RKO (cell line): ENCODE data around the gene ANKRD10.

Source experiments
- DNase-seq: peaks from one replicate; pipeline ENCODE4 v3.0.0-alpha.2; 2016; ENCODE audit warnings: low spot score

Gene ANKRD10

DNA sequence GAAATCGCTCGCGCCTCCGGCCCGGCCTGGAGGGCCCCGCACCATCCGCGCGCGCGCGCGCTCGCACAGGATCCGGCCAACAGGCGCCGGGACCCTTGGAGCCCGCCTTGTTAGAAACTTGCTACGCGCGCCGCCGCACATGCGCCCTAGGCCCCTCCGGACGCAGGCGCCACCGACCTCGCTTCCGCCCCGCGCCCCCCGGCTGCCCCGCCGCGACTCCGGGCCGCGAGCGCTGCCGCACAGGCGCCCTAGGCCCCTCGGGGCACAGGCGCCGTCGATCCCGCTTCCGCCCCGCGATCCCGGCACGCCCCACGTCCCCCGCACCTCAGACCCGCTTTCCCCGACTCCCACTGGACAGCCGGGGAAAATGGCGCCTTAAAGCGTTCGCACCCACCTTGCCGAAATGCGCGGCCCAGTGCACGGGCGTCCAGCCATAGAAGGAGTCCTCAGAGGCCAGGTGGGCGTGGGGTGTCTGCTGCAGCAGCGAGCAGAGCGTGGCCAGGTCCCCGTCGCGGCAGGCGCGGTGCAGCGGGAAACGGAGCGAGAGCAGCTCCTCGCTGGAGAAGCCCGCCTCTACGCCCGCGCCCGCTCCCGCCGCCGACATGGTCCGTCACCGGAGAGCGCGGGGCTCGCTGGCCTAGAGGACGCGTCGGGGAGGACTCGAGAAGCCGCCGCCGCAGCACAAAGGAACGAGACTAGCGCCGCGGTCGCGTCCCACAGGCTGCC is 375 bp downstream of the ANKRD10 start:
- peak; percentile 80 for DNase-seq

DNA sequence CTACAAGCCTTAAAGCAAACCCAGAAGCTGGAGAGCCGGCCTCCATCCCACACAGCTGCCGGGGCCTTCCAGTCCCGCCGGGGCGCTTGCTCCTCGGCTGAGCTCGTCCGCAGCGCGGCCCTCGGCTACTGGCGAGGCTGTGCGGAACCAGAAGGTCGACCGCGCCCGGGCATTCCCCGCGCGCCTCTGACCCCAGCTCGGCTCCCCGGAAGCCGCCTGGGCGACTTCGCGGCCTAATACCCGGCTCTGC is 863 bp downstream of the ANKRD10 start:
- DNase-seq: no peak

DNA sequence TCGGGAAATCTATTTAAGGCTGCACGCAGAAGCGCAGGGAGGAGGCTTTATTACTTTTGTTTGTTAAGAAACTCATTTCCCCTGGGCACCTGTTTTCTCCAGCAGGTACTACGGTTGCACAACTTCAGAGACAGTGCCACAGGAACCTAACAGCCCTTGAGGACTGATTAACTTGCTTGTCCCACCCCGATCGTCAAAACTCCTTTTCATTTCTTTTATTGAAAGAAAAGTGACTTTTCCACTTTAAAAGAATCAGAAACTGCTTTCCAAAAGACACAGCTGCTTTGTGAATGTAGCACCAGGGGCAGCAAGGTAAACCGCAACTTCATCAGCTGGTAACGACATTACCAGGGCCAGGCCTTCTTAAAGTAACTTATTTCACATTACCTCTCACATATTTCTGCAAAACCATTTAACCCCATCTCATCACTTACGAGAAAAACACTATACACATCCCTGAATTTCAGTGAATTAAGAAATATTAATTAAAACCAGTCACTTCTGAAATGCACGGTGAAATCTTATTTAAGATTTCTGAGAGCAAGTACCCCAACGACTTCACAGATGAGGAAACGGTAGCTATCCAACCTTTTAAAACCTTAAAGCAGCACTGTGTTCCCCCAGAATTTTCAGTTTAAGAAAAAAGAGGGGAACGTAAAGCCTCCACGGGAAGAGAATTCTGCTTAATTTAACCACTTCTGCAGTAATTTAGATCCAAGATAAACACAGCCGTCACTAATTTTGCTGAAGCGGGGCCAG is 1.4 kb downstream of the ANKRD10 start:
- no peak for DNase-seq

DNA sequence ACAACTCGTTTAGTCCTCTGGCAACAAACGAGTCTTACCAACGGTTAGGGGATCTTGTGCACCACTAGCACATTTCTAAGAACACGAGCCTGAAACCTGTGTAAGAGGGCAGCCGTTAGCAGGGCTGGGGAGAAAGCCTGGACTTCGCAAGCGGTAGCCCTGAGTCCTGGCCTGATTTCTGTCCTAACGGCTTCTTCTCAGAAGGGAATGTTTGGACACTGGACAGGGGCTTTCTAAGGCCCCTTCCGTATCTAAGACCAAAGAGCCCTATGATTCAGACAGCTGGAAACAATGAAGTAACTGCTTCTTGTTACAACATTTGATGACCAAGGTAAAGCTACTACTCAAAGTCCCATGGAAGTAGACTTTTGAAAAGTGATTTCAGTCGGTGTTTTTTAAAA is 2.2 kb downstream of the ANKRD10 start:
- peak; percentile 78 for DNase-seq

DNA sequence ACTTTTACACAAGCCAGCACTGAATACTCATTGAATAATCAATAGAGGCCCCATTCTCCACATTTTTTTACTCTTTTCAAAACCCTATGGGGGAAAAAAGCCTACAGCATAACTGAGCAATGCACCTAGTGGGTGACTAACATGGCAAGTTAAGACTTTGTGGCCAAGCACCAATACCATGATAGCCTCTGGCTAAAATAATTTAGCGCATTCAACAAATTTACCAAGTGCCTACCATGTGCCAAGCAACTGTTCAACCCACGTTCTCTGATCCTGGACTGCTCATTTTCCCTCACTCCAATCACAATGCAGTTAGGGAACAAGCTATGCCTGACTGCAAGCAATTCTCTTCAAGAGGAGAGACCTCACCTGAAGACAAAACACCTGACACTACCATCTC is 3.0 kb downstream of the ANKRD10 start:
- no peak for DNase-seq

DNA sequence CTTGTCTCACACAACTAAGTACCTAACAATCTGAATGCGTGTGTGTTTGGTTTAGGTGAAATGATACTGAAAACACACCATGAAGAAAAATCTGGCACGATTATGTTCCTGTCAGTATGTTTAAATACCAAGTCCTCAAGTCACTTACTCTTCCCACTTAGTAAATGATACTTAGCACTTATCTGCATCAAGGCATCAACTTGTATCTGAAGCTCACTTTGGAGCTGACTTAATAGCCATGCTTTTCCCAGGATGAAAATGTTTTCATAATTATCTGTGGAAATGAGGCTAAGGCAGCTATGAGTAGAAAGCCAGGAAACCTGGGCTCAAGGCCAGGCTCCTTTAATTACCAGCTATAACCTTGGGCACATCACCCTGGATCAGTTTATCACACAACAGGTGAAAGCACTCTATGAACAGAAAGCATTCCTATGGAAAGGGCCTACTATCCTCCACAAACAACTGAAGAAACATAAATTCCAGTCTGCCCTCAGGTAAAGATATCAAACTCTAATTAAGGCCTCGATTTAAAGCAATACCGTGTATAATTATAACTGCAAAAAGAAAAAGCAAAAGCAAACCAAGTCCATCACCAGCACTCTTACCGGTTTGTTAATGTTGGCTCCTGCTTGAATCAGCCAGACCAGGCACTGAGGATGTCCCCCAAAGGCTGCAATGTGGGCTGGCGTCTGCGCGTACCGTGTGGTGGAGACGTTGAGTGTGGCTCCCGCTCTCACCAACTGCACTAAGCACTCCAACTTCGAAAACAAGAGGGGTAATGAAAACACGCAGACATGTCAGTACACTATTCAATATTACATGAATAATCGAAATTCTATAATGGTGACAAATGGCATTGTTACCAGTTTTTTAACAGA is 4.6 kb downstream of the ANKRD10 start:
- no peak for DNase-seq

DNA sequence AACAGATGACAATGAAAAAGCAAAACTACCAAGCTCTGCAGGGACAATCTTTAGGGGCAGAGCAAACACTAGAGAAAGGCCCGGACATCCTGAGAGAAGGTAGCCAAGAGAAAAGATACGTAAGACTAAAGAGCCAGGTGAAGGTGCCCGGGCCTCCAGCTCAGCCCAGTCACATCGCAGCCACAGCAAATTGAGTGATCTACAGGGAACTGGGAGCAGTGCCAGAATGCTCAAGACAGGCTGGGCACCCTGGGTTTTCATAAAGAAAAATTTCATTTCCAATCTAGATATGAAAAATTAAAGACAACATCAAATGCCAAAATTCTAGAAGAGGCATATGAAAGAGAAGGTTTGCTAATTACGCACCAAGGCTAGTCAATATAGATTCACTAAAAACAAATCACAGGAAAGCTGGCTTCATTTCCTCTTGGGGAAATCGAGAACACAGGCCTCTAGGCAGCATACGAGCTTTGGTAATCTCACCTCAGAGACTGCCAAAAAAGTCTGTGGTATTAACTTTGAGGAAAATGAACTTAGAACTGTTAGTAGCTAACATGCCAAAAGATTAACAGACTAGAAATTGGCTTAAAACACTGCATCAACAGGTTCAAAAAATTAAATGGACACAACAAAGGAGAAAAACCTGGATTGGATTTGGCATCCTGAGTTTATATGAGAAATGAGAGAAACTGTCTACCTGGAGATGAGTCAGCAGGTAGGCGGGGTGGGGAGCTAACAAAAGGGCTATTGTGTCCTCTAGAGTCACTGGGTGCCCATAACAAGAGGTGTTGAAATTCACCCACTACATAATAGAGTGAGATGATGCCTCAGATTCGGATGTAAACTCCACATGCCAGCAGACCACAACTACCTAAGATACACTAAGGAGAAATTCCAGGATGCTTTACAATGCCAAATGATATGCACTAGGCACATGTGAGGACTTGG is 6.6 kb downstream of the ANKRD10 start:
- no peak for DNase-seq

DNA sequence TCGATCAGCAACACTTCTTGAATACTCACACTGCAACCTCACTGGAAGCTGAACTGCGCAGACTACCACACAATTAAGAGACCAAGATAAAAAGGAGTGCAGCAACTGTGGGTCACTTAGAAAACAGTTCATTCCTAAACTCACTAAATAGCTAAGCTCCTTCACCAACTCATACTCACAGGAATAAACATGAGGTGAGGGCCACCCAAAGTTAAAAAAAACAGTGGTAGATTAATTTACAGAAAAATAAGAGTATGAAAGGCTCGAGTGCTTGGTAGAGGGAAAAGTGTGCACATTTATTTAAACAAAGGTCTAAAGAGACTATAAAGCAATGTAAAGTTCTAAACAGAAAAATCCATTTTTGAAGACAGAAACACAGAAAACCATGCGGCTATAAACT is 7.6 kb downstream of the ANKRD10 start:
- no peak for DNase-seq

DNA sequence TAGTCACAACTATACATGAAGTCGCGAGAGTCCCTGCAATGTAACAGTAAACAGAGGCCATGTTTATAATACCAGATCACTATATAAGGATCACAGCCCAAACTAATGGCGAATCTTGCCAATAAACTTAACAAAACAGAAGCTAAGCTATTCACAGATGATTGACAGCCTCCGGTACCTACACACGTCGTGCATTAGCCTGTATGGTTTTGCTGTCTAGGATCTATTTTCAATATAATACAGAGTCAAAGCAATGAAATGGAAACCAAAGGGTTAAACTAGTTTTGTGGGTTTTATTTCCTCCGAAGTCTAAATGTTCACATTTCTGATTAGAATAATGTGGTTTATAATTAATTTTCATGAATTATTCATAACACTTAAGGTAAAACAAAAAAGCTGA is 10.1 kb downstream of the ANKRD10 start:
- no peak for DNase-seq

DNA sequence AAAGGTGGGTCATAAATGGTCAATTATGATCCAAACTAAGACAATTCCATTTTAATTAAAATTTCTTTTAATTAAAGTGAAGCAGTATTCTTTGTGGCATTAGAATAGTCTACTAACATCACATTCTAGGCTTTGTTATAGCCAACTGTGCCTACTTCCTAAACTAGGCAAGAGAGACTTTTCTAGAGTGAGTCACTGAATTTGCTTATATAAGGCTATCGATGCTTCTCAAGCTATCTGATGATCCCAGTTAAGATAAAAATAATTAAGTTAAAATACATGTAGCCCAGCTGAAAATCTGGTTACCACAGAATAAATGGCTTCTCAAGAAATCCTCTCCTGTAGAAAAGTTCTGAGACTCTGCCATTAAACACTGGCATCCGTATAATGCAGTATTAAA is 12.5 kb downstream of the ANKRD10 start:
- DNase-seq: no peak

DNA sequence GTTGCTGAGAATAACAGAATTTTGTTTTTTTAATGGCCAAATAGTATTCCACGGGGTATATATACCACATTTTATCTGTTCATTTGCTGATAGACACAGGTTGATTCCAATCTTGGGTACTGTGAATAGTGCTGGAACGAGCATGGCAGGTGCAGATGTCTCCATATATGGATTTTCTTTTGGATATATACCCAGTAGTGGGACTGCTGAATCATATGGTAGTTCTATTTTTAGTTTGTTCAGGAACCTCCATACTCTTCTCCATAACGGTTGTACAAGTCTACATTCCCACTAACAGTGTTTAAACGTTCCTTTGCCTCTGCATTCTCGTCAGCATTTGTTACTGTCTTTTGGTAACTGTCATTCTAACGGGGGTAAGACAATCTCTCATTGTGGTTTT is 17.3 kb downstream of the ANKRD10 start:
- DNase-seq: no peak

DNA sequence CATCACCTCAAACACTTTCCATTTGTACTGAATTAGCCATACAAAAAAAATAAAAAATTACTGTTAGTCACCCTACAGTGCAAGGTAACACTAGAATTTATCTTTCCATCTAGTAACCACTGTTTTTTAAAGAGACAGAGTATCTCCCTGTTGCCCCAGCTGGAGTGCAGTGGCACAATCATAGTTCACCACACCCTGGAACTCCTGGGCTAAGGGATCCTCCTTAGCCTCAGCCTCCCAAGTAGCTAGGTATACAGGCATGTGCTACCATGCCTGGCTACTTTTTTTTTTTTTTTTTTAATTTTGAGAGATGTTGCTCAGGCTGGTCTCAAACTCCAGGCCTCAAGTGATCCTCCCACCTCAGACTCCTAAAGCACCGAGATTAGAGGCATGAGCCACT is 17.9 kb downstream of the ANKRD10 start:
- DNase-seq: no peak

DNA sequence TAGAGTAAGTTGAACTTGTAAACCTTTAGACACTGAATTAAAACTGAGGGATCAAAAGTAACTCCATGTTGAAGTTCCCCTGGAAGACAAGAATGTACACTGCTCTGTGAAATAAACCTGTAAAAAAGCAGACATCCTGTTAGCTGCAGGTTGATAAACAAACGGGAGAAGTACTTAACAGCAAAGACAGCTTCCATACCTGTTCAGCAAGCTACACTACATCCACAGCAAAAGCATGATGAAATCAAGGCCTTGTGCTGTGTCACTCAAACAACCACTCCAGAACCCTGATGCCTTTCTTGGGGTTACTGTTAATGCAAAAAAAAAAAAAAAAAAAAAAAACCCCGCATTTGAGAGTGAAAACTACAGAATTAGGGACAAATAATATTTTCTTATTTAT is 20.8 kb downstream of the ANKRD10 start:
- DNase-seq: no peak

DNA sequence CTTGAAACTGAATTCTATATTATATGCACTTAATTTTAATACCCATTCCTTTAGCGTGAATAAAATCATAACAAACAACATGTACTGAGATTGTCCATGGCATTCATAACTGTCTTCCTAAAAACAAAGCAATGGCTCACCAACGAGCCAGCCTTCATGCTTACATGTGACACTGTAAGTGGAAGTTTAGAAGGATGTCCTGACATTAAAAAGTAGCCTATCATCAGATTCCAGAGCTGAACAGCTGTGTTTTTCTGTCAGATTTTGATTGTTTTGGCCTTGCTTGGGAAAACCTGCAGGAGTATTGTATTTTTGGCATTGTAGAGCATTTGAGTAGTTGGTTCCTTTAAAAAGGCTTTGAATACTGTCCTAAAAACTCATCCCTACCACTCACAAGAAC is 21.3 kb downstream of the ANKRD10 start:
- DNase-seq: no peak

DNA sequence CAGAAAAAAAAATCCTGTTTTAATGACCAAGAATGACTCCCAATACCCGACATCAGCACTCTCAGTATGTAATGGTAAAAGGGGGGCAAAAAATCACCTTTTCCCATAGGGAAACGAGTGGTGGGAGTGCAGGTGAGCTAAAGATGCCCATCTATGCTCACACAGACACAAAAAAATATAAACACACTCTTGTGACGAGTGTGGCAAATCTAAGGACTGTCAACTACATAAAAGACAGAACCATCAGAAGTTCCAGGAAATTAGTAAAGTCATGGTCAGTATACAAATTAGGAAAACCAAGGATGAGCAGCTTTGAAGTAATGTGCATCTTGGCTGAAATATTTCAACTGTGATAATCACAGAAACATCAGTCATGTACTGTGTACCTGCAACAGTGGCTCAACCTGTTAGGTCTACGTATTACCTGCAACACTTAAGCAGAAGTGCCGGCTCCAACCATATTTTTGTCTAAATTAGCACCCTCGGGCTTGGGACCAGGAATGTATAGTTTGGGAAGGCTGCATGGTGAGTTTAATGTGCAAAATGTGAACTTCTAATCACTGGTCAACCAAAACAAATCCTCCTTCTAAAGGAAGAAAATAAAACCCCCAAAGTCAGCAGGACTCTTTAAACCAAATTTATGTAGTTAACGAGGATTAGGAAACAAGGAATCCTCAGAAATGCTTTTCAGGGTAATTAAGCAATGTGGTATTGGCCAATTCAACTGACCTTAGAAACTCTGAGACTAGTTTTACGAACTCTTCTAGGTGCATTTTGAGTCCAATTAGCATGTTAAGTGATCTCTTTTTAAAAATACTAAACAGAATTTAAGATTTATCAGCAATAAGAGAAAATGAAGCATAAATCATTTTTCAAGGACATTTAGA is 24.3 kb downstream of the ANKRD10 start:
- no peak for DNase-seq

DNA sequence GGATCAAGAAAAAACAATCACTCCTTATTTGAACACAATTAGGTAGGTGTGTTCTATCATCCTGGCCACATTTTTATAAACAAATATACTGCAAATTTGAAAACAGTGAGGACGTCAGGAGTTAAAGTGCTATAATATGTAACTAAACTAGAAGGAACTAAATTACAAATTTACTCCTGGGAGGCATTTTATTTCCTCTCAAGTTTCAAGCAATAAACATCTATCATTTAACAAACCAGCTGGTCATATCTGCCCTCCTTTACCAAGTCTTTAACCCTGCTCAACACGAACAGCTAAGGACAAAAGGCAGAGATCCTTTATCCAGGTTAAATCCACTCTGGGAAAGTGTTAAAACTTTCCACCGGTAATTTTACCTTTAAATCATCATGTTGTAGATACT is 26.5 kb downstream of the ANKRD10 start:
- DNase-seq: no peak

DNA sequence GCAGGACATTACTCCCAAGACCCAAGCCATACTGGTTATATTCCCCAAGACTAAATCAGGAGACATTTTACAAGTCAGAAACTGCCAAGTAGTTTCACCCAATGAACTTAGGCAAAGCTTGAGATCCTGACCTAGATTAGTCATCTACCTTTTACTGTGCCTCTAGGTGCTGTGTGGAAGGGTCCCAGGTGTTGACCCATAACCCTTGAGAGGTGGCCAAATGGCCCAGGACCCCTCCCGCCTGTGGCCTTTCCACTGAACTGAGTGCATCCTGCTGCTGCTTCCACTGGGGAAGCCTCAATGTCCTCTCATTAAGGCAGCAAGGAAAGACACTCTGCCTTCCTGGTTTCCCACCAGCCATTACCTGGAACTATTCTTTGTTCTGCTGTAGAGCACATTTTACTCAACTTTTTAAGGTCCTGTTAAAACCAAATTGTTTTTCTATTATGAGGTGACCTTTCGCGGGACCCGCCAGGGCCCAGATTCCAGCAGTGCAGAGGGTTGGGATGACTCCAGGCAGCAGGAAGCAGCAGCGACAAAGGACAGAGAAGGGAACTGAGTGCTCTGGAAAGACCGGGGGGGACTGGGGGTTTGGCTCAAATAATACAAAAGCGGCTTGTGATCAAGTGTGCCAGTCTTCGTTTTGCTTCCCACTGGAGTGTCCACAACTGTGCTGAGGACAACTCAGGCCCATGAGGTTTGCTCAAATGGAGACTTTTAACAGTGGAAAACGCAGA is 27.1 kb downstream of the ANKRD10 start:
- DNase-seq: no peak

DNA sequence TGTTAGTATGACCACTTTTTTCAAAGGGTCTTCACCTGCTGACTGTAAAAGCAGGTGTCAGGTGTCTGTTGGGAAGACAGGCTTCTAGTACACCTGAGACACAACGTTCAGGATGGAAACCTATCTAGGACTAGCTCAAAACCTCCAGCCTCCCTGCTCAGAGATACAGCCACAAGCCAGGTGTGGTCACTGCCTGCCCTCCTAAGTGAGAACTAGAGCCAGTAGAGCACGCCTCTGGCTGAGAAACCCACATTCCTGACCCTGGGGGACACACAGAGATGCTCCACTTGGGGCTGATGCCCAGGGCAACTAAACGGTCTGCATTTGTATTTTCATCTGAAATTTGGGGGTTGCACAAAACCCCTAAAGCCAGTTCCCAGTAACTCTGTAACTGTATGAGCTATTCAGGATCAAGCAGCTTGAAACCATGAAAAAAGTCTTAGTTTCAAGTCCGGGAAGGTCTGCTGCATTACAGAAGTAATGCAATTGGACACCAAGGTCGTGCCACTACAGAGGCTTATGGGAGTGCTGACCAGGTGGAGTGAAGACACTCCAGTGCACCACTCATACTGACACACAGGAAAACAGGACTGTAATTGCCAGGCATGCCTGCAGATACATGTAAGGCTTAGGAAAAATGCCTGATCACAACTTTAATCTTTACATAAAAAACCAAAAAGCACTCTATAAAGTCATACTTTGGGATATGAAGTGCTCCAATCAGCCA is 27.8 kb downstream of the ANKRD10 start:
- DNase-seq: no peak
